Neural progenitor cell (in vitro differentiated cells): ENCODE measurements around the gene GLRX3.

Experiments
- EZH2phosphoT487 ChIP-seq: fragments of 200-600 bp; sonication (generic); IDR thresholded peaks from 2 replicates; pipeline ENCODE4 v1.6.1; 2017; ENCODE audit warnings: antibody characterized with exemption
- TF ChIP-seq, protein P1 (sequence below): fragments of 200-600 bp; sonication (generic); IDR thresholded peaks from 2 replicates; pipeline ENCODE4 v1.5.1; 2017; ENCODE audit warnings: antibody characterized with exemption, mild to moderate bottlenecking

DNA sequence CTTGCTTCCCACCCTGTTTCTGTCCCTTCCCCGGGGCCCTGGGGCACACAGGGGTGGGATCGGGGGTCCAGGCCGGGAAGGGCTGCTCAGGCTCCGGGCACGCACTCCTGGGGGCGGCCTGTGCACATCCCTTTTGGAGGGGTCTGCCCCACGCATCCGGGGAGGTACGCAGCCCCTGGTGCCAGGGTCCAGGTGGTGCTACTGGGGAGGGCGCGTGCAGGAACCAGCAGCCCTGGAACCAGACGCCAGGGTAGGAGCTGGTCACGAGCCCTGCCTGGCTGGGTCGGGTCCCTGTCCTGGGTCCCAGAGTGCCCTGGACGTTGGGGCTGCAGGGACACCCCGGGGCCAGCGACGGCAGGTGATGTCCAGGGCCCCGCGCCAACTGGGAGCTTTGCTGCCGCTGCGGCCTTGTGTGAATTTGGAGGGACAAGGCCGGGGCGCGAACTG lies 53.4 kb downstream of the GLRX3 start:
- TF ChIP-seq, protein P1, sequence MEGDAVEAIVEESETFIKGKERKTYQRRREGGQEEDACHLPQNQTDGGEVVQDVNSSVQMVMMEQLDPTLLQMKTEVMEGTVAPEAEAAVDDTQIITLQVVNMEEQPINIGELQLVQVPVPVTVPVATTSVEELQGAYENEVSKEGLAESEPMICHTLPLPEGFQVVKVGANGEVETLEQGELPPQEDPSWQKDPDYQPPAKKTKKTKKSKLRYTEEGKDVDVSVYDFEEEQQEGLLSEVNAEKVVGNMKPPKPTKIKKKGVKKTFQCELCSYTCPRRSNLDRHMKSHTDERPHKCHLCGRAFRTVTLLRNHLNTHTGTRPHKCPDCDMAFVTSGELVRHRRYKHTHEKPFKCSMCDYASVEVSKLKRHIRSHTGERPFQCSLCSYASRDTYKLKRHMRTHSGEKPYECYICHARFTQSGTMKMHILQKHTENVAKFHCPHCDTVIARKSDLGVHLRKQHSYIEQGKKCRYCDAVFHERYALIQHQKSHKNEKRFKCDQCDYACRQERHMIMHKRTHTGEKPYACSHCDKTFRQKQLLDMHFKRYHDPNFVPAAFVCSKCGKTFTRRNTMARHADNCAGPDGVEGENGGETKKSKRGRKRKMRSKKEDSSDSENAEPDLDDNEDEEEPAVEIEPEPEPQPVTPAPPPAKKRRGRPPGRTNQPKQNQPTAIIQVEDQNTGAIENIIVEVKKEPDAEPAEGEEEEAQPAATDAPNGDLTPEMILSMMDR: no peak
- no peak for TF ChIP-seq EZH2phosphoT487
